ENCODE data around the gene ITFG1. TPM values are rescaled to one million over a fixed set of nuclear protein-coding genes. Genes with fewer than 3 reads are reported as not detected.

ITFG1 gene
- total RNA-seq, 1 donor from 2014 or later = 71.3 TPM

- Histone ChIP-seq H3K27ac (replicated peaks) (no peak overlapping the region), H3K4me1 (peaks cover 23% of the 10 kb centered on the region), H3K27me3 (ENCODE audit: low read depth) (no peaks in the 10 kb centered on the region), H3K9me3 (replicated peaks) (no peaks in the 10 kb centered on the region), H3K4me3 (no peak overlapping the region), H3K36me3 (peaks cover 7% of the 10 kb centered on the region)
- DNase-seq = no peak
- no peak for TF ChIP-seq CTCF (IDR thresholded peaks at IDR 0.05; ENCODE audit: borderline replicate concordance)
- intact Hi-C loops (cut with micrococcal nuclease) = no loop called here
Measured at GRCh38 chr16:47304563-47304962, 156.3 kb downstream of the ITFG1 start.

GRCh38 chr16:47299587-47299986 is 161.3 kb downstream of the ITFG1 start:
- Histone ChIP-seq H3K4me3 (no peak overlapping the region), H3K4me1 (peaks cover 4% of the 10 kb centered on the region), H3K36me3 (peaks cover 25% of the 10 kb centered on the region), H3K9me3 (replicated peaks) (peaks cover 5% of the 10 kb centered on the region), H3K27ac (replicated peaks) (no peak overlapping the region), H3K27me3 (ENCODE audit: low read depth) (no peaks in the 10 kb centered on the region)
- no peak for TF ChIP-seq CTCF (IDR thresholded peaks at IDR 0.05; ENCODE audit: borderline replicate concordance)
- no peak for DNase-seq
- intact Hi-C loops (cut with micrococcal nuclease) = no loop called here

GRCh38 chr16:47284999-47285398 is 175.9 kb downstream of the ITFG1 start:
- H3K4me3 ChIP-seq = no peak overlapping the region
- peaks cover 26% of the 10 kb centered on the region for H3K9me3 ChIP-seq (replicated peaks)
- H3K27ac ChIP-seq (replicated peaks) = no peak overlapping the region
- no peak for DNase-seq
- no peaks in the 10 kb centered on the region for H3K27me3 ChIP-seq (ENCODE audit: low read depth)
- H3K4me1 ChIP-seq = no peaks in the 10 kb centered on the region
- intact Hi-C loops (cut with micrococcal nuclease) = no loop called here
- peaks cover 26% of the 10 kb centered on the region for H3K36me3 ChIP-seq
- TF ChIP-seq CTCF (IDR thresholded peaks at IDR 0.05; ENCODE audit: borderline replicate concordance) = no peak

GRCh38 chr16:47278306-47278970 is 182.4 kb downstream of the ITFG1 start:
- intact Hi-C loops (cut with micrococcal nuclease) = no loop called here
- TF ChIP-seq CTCF (IDR thresholded peaks at IDR 0.05; ENCODE audit: borderline replicate concordance) = no peak
- DNase-seq = no peak
- Histone ChIP-seq H3K4me3 (no peak overlapping the region), H3K9me3 (replicated peaks) (peaks cover 9% of the 10 kb centered on the region), H3K27me3 (ENCODE audit: low read depth) (no peaks in the 10 kb centered on the region), H3K4me1 (peaks cover 8% of the 10 kb centered on the region), H3K36me3 (peaks cover 4% of the 10 kb centered on the region), H3K27ac (replicated peaks) (no peak overlapping the region)

GRCh38 chr16:47276522-47276921 is 184.3 kb downstream of the ITFG1 start:
- Histone ChIP-seq H3K9me3 (replicated peaks) (no peaks in the 10 kb centered on the region), H3K27ac (replicated peaks) (no peak overlapping the region), H3K4me3 (no peak overlapping the region), H3K4me1 (peaks cover 8% of the 10 kb centered on the region), H3K27me3 (ENCODE audit: low read depth) (no peaks in the 10 kb centered on the region), H3K36me3 (peaks cover 1% of the 10 kb centered on the region)
- intact Hi-C loops (cut with micrococcal nuclease) = no loop called here
- TF ChIP-seq CTCF (IDR thresholded peaks at IDR 0.05; ENCODE audit: borderline replicate concordance) = no peak
- DNase-seq = no peak
